WERI-Rb-1 (cell line): ENCODE data around the gene SCUBE2.
"Not testable (repeated sequence)": the region's sequence is repeated elsewhere in the genome, so short reads cannot be mapped to it uniquely, and the experiment has no call there.

Experiments used
- DNase-seq: peaks from one replicate; pipeline ENCODE4 v3.0.0-alpha.2; 2020
- H3K27ac ChIP-seq: fragments of 250-450 bp; sonication (Bioruptor Pico); 2 replicates; pipeline ENCODE4 v1.5.1; 2020; ENCODE audit warnings: mild to moderate bottlenecking, moderate library complexity
- H3K27me3 ChIP-seq: fragments of 250-450 bp; sonication (Bioruptor Pico); 2 replicates; pipeline ENCODE4 v1.5.1; 2021; ENCODE audit warnings: mild to moderate bottlenecking, low read depth, moderate library complexity; ENCODE audit not compliant: insufficient read depth, severe bottlenecking
- H3K36me3 ChIP-seq: fragments of 250-450 bp; sonication (Bioruptor Pico); 2 replicates; pipeline ENCODE4 v1.5.1; 2020; ENCODE audit warnings: mild to moderate bottlenecking, moderate library complexity
- H3K4me3 ChIP-seq: 2 replicates; pipeline ENCODE4 v1.5.1; 2011; ENCODE audit warnings: low read depth, mild to moderate bottlenecking, control low read depth, low read length
- H3K9me3 ChIP-seq: fragments of 250-450 bp; sonication (Bioruptor Pico); 2 replicates; pipeline ENCODE4 v1.5.1; 2021; ENCODE audit warnings: mild to moderate bottlenecking, moderate library complexity; ENCODE audit not compliant: severe bottlenecking
- CTCF ChIP-seq: IDR thresholded peaks from 2 replicates; pipeline ENCODE4 v1.5.1; 2011; ENCODE audit warnings: low read depth, mild to moderate bottlenecking, control low read depth, inconsistent platforms, low read length

SCUBE2 gene

GRCh38 chr11:8998017-8998416 is 93.4 kb downstream of the SCUBE2 start:
- H3K4me3 ChIP-seq = no peak overlapping the region
- H3K27ac ChIP-seq = no peak overlapping the region
- H3K36me3 ChIP-seq = no peaks in the 10 kb centered on the region
- no peaks in the 10 kb centered on the region for H3K27me3 ChIP-seq
- no peaks in the 10 kb centered on the region for H3K9me3 ChIP-seq
- DNase-seq = no peak
- no peak for TF ChIP-seq CTCF

DNA sequence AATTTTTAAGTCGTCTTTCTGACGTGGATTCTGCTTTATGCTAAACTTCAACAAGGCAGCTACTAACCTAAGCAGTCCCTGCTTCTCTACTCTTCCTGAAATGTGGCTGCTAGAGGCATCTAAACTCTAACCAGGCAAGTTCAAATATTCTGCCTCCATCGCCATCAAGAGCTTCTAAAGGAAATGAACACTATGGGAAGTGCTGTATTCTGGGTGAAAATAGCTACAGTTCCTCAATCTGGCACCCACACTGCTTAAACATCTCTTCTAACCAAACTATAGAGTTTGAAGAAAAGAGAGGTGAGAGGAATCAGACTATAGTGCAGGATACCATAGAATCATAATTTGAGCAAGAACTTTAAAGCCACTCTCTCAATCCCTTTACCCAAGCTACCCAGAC is 93.9 kb downstream of the SCUBE2 start:
- Histone ChIP-seq H3K4me3 (no peak overlapping the region), H3K9me3 (no peaks in the 10 kb centered on the region), H3K36me3 (no peaks in the 10 kb centered on the region), H3K27me3 (no peaks in the 10 kb centered on the region), H3K27ac (no peak overlapping the region)
- no peak for DNase-seq
- TF ChIP-seq CTCF = no peak

DNA sequence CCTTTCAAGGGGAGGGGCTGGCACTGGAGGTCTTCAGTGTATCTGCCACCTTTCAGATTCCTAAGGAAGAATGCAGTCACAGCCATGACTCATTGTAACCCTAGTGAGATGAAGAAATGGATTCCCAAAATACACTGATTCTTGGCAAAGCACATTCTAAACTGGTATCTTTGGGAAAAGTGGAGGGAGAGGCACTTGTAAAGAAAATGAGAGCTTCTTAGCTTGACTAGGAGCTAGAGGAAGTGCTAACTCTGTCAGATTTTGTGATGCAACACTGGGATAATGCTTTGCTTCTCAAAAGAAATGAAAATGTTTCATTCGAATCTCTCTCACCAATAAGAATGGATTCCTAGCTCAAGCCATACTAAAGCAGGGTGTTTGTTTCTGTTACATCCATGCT is 101.9 kb downstream of the SCUBE2 start:
- no peak overlapping the region for H3K27ac ChIP-seq
- DNase-seq = no peak
- no peaks in the 10 kb centered on the region for H3K36me3 ChIP-seq
- no peak overlapping the region for H3K4me3 ChIP-seq
- no peak for TF ChIP-seq CTCF
- no peaks in the 10 kb centered on the region for H3K9me3 ChIP-seq
- no peaks in the 10 kb centered on the region for H3K27me3 ChIP-seq

DNA sequence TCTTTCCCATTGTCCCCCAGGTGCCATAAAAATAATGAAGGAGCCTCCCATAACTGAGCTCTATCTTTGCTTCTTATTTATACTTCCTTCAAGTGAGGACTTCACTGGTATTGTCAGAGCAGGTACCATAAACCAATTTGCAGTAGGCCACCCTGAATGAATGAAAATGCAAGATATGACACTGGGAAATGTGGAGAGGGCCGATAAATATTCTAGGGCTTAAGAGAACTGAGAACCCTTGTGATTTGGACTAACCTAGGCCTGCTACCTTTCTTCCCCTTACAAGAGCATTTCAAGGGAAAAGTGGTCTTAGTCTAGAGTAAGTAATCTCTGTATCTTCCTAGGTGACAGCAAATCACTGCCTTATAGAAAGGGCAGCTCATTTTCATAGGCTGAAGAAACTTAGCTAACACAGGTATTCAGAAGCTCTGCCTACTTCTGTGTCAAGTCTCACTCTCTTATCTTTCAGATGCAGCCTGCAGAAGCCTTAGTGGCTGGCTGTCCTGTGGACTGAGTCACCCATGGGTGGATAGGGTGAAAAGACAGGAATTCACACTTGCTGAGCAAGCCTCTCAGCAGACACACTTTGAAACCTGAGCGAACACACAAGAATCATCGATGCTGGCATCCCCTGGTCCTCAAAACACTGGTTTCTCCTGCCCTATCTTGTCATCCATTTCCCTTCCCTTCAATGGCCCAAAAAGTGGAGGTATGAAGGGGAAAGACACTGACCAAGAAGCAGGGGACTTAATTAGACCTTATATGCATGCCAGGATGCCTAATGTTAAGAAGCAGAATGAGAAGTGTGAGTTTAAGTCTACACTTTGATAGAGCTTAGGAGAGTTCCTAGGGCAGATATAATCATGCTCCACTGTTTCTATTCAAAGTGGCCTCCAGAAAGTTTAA is 102.8 kb downstream of the SCUBE2 start:
- TF ChIP-seq CTCF = no peak
- Histone ChIP-seq H3K9me3 (no peaks in the 10 kb centered on the region), H3K27ac (no peak overlapping the region), H3K4me3 (no peak overlapping the region), H3K36me3 (no peaks in the 10 kb centered on the region), H3K27me3 (no peaks in the 10 kb centered on the region)
- DNase-seq = no peak

- H3K9me3 ChIP-seq = no peaks in the 10 kb centered on the region
- DNase-seq = no peak
- no peak for TF ChIP-seq CTCF
Measured at GRCh38 chr11:8987446-8987845, 104.0 kb downstream of the SCUBE2 start.

DNA sequence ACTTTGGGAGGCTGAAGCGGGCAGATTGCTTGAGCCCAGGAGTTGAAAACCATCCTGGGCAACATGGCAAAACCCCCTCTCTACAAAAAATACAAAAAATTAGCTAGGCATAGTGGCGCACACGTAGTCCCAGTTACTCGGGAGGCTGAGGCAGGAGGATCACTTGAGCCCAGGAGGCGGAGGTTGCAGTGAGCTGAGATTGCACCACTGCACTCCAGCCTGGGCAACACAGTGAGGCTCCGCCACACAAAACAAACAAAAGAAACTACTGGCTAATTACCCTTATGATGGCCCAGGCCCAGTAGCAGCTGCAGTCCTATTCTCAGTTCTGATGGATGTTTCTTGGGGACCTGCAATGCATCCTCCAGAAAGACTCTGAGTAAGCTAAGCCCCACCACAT is 104.6 kb downstream of the SCUBE2 start:
- not testable (repeated sequence) for H3K4me3 ChIP-seq, DNase-seq, H3K27me3 ChIP-seq, H3K36me3 ChIP-seq, H3K9me3 ChIP-seq, H3K27ac ChIP-seq

More at GRCh38 chr11:8987446-8987845, 104.0 kb downstream of the SCUBE2 start:
- H3K27ac ChIP-seq = no peak overlapping the region
- H3K27me3 ChIP-seq = no peaks in the 10 kb centered on the region
- no peaks in the 10 kb centered on the region for H3K36me3 ChIP-seq
- H3K4me3 ChIP-seq = no peak overlapping the region
